Activated B cell treated with CpG ODN at 0.5 μM for 24 hours (primary cell): ENCODE data around the gene CABLES1. TPM values are rescaled to one million over a fixed set of nuclear protein-coding genes. Genes with fewer than 3 reads are reported as not detected.
"Not testable (repeated sequence)": the region's sequence is repeated elsewhere in the genome, so short reads cannot be mapped to it uniquely, and the experiment has no call there.

ENCODE experiments used
- ATAC-seq: fragments of 200-7000 bp; cut with Tn5 transposase; one replicate; pipeline ENCODE4 v1.10.0; 2021; ENCODE audit warnings: low read depth, mild to moderate bottlenecking, moderate library complexity
- CTCF ChIA-PET: fragments of 350-600 bp; sonication (Branson Sonifier 250); formaldehyde crosslinking; loops from one replicate; lab custom pipeline; 2021; ENCODE audit warnings: antibody characterized with exemption; lab: Charles Lee
- POLR2A ChIA-PET: fragments of 350-600 bp; sonication (Branson Sonifier 250); formaldehyde crosslinking; loops from one replicate; lab custom pipeline; 2021; ENCODE audit warnings: antibody characterized with exemption; lab: Charles Lee
- DNase-seq: peaks from one replicate; pipeline ENCODE4 v3.0.0; 2022
- H3K27ac Mint-ChIP-seq: one replicate; pipeline ENCODE4 v1.8.0; 2020; ENCODE audit warnings: mixed read lengths
- H3K27me3 Mint-ChIP-seq: one replicate; pipeline ENCODE4 v1.8.0; 2021; ENCODE audit warnings: mixed read lengths
- H3K36me3 Mint-ChIP-seq: one replicate; pipeline ENCODE4 v1.8.0; 2021; ENCODE audit warnings: low read depth, mixed read lengths
- H3K4me1 Mint-ChIP-seq: one replicate; pipeline ENCODE4 v1.8.0; 2021; ENCODE audit warnings: mixed read lengths
- H3K4me3 Mint-ChIP-seq: one replicate; pipeline ENCODE4 v1.8.0; 2020; ENCODE audit warnings: mild to moderate bottlenecking, mixed read lengths
- H3K9me3 Mint-ChIP-seq: one replicate; pipeline ENCODE4 v1.8.0; 2020; ENCODE audit warnings: mixed read lengths
- intact Hi-C: fragments of 100-400 bp; cut with micrococcal nuclease; formaldehyde crosslinking; loops from one replicate; pipeline ENCODE4 v1.15.1; 2024
- total RNA-seq: library from RNA; stranded (reverse); gene quantifications from 2 replicates; pipeline ENCODE4 v1.2.3, GENCODE V29; 2022
- TF ChIP-seq, protein P1 (sequence below): fragments of 200-600 bp; IDR thresholded peaks from one replicate; pipeline ENCODE4 v1.8.0; 2022; ENCODE audit warnings: antibody characterized with exemption, mild to moderate bottlenecking

CABLES1 gene
- total RNA-seq, 1 donor from 2014 or later: 32.3 TPM

DNA sequence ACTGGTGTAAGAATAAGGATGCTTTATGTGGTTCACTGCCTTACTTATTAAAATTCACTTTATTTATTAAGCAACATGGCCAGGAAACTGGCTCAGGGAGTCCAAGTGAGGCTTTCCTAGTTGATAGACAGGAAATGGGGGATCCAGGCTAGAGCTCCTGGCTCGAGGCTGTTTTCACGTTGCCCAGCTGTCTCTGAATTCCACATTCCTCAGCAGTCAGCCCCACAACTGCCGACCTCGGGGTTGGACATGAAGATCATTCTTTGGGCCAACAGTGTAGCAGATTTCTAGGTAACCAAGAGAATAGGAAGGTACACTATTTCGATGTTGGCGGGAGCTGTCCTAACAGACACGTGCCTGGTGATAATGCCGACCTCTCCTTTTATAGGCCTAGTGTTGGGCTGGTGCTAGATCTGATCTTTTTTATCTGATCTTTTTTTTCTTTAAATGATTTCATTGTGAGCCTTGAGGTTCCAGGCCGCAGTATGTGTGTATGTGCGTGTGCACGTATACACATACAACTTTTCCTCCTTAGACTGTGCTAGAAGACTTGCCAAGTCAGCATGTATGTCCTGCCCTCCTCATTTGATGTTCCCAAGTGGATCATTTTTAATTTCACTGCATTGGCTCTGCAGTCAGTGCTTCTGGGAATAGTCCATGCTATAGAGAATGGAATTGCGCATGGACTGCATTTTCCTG is 103.5 kb downstream of the CABLES1 start:
- ATAC-seq: no peak
- no peaks in the 10 kb centered on the region for H3K27me3 Mint-ChIP-seq
- no peak overlapping the region for H3K27ac Mint-ChIP-seq
- H3K9me3 Mint-ChIP-seq: no peaks in the 10 kb centered on the region
- H3K4me3 Mint-ChIP-seq: no peak overlapping the region
- ChIA-PET POLR2A (interaction anchor here (0.7 to 2.5 kb wide), 5 partner anchors 11 to 30 kb away, joined by 3 to 8 read pairs (median 5); no protein-coding TSS in a partner anchor), CTCF (no interaction called here)
- no peak for DNase-seq
- peaks cover 53% of the 10 kb centered on the region for H3K4me1 Mint-ChIP-seq
- TF ChIP-seq, protein P1, sequence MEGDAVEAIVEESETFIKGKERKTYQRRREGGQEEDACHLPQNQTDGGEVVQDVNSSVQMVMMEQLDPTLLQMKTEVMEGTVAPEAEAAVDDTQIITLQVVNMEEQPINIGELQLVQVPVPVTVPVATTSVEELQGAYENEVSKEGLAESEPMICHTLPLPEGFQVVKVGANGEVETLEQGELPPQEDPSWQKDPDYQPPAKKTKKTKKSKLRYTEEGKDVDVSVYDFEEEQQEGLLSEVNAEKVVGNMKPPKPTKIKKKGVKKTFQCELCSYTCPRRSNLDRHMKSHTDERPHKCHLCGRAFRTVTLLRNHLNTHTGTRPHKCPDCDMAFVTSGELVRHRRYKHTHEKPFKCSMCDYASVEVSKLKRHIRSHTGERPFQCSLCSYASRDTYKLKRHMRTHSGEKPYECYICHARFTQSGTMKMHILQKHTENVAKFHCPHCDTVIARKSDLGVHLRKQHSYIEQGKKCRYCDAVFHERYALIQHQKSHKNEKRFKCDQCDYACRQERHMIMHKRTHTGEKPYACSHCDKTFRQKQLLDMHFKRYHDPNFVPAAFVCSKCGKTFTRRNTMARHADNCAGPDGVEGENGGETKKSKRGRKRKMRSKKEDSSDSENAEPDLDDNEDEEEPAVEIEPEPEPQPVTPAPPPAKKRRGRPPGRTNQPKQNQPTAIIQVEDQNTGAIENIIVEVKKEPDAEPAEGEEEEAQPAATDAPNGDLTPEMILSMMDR: no peak
- H3K36me3 Mint-ChIP-seq: no peaks in the 10 kb centered on the region
- intact Hi-C loops: no loop called here

DNA sequence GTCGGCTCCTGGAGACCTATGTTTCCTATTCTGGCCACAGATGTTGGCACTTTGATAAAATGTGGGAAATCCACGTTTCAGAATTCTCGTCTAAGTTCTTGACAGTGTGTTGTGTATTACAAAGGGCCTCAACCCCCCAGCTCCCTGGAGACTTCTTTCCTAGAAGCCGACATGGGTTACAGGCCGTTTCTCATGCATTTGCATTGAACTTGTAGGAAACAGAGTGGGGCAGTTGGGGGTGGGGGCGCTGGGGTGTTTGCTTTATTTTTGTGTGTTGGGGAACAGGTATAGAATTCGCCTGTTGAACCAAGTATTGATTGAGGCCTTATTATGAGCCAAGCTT is 104.0 kb downstream of the CABLES1 start:
- H3K27ac Mint-ChIP-seq: no peak overlapping the region
- TF ChIP-seq, protein P1: no peak
- no peaks in the 10 kb centered on the region for H3K9me3 Mint-ChIP-seq
- intact Hi-C loops: no loop called here
- ATAC-seq (no peak), DNase-seq (no peak)
- no peaks in the 10 kb centered on the region for H3K36me3 Mint-ChIP-seq
- ChIA-PET POLR2A (interaction anchor here (2.5 kb wide), 1 partner anchor 11 kb away, joined by 8 read pairs; no protein-coding TSS in a partner anchor), CTCF (no interaction called here)
- H3K27me3 Mint-ChIP-seq: no peaks in the 10 kb centered on the region
- H3K4me1 Mint-ChIP-seq: peaks cover 52% of the 10 kb centered on the region
- H3K4me3 Mint-ChIP-seq: no peak overlapping the region

DNA sequence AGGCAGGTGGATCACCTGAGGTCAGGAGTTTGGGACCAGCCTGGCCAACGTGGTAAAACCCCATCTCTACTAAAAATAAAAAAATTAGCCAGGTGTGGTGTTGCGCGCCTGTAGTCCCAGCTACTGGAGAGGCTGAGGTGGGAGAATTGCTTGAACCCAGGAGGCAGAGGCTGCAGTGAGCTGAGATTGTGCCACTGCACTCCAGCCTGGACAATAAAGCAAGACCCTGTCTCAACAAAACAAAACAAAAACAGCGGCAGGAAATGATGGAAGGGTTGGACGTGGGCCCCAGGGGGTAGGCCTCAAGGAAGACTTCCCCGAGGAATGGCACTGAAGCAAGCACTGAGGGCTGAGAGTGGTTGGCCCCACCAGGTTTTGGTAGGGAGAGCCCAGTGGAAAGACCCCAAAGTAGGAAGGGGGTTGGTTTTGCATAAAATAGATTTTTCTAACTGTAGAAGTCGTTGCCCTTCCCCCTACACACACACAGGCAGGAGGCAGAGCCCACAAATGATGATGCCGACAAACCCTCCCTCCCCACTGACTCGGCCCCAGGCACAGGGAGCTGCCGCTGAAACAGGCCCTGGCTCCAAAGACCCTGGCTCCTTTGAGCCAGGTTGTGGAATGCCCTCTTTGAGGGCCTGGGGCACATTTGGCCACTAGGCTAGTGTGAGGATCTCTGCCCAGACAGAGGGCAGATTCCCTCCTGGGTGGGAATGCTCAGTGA is 104.8 kb downstream of the CABLES1 start:
- TF ChIP-seq, protein P1: no peak
- H3K9me3 Mint-ChIP-seq: no peaks in the 10 kb centered on the region
- no peak overlapping the region for H3K27ac Mint-ChIP-seq
- CTCF ChIA-PET: interaction anchor here (1.3 kb wide), 1 partner anchor 108 kb away, joined by 3 read pairs; no protein-coding TSS in a partner anchor
- no peaks in the 10 kb centered on the region for H3K36me3 Mint-ChIP-seq
- DNase-seq (no peak), ATAC-seq (no peak)
- H3K27me3 Mint-ChIP-seq: no peaks in the 10 kb centered on the region
- POLR2A ChIA-PET: interaction anchor here (1.0 to 3.8 kb wide), 4 partner anchors 8 to 105 kb away, joined by 3 to 47 read pairs (median 18); partner anchors contain the start of gene CABLES1
- peaks cover 49% of the 10 kb centered on the region for H3K4me1 Mint-ChIP-seq
- H3K4me3 Mint-ChIP-seq: no peak overlapping the region
- intact Hi-C loops: no loop called here

DNA sequence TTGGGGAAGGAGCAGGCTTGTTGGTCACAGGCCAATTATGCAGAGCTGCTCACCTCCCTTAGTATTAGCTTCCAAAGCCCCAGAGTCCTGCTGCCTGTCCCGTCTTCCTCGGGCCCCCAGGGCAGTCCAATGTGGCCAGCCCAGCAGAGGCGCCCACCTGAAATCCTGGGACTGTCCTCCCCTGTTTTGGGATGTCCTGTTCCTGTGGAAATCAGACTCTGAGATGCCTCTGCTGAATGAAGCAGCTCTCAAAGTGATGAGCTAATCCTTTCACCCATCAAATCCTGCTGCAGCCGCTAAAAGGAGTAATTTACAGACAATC is 105.3 kb downstream of the CABLES1 start:
- POLR2A ChIA-PET: interaction anchor here (1.0 to 3.8 kb wide), 4 partner anchors 8 to 106 kb away, joined by 3 to 47 read pairs (median 18); partner anchors contain the start of gene CABLES1
- ATAC-seq: no peak
- intact Hi-C loops: no loop called here
- TF ChIP-seq, protein P1: no peak
- H3K4me1 Mint-ChIP-seq: peaks cover 49% of the 10 kb centered on the region
- H3K4me3 Mint-ChIP-seq: no peak overlapping the region
- DNase-seq: no peak
- no peak overlapping the region for H3K27ac Mint-ChIP-seq
- CTCF ChIA-PET: interaction anchor here (1.3 kb wide), 1 partner anchor 109 kb away, joined by 3 read pairs; no protein-coding TSS in a partner anchor
- H3K9me3 Mint-ChIP-seq: no peaks in the 10 kb centered on the region
- no peaks in the 10 kb centered on the region for H3K36me3 Mint-ChIP-seq
- no peaks in the 10 kb centered on the region for H3K27me3 Mint-ChIP-seq

DNA sequence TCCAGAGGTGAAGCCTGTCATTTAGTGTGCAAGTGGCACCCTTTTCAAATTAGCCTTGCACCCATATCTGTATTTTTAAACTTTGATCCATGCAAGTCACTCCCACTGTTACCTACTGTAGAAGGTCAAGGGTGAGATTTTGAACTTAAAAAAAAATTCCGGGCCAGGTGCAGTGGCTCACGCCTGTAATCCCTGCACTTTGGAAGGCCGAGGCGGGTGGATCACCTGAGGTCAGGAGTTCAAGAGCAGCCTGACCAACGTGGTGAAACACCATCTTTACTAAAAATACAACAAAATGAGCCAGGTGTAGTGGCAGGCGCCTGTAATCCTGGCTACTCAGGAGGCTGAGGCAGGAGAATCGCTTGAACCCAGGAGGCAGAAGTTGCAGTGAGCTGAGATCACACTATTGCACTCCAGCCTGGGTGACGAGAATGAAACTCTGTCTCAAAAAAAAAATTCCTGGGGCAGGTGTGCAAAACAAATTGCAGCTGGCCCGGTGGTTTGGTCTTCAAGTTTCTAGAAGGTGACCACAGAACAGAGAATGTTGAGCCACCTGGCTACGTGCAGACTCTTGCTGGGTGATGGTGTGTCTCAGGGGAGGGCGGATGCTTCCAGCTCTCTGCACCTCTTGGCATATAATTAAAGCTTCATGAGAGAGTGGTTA is 106.7 kb downstream of the CABLES1 start:
- not testable (repeated sequence) for H3K36me3 Mint-ChIP-seq, DNase-seq, H3K9me3 Mint-ChIP-seq, H3K27me3 Mint-ChIP-seq
- POLR2A ChIA-PET: interaction anchor here (0.5 to 3.8 kb wide), 12 partner anchors 10 to 246 kb away, joined by 3 to 47 read pairs (median 4); partner anchors contain the start of gene CABLES1
- Mint-ChIP-seq H3K4me3 (peak overlapping the region; percentile 17), H3K4me1 (peaks cover 45% of the 10 kb centered on the region), H3K27ac (peak overlapping the region; percentile 79)
- peak; percentile 76 for ATAC-seq
- CTCF ChIA-PET: interaction anchor here (1.1 to 2.1 kb wide), 5 partner anchors 10 to 116 kb away, joined by 3 to 11 read pairs (median 4); partner anchors contain the start of gene CABLES1
- intact Hi-C loops: loop anchor here (1.0 kb wide), 2 partner anchors 11 to 108 kb away; no protein-coding TSS in a partner anchor
